C4-2B (cell line): ENCODE data around the gene TCERG1L.

Experiments used
- ZFX ChIP-seq: fragments of 450-650 bp; IDR thresholded peaks from 2 replicates; pipeline ENCODE4 v1.6.1; 2017
- TF ChIP-seq, protein P1 (sequence below): fragments of 450-650 bp; conservative IDR thresholded peaks from 2 replicates; pipeline ENCODE4 v1.5.1; 2017; ENCODE audit warnings: mild to moderate bottlenecking

- TF ChIP-seq, protein P1, sequence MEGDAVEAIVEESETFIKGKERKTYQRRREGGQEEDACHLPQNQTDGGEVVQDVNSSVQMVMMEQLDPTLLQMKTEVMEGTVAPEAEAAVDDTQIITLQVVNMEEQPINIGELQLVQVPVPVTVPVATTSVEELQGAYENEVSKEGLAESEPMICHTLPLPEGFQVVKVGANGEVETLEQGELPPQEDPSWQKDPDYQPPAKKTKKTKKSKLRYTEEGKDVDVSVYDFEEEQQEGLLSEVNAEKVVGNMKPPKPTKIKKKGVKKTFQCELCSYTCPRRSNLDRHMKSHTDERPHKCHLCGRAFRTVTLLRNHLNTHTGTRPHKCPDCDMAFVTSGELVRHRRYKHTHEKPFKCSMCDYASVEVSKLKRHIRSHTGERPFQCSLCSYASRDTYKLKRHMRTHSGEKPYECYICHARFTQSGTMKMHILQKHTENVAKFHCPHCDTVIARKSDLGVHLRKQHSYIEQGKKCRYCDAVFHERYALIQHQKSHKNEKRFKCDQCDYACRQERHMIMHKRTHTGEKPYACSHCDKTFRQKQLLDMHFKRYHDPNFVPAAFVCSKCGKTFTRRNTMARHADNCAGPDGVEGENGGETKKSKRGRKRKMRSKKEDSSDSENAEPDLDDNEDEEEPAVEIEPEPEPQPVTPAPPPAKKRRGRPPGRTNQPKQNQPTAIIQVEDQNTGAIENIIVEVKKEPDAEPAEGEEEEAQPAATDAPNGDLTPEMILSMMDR, result no peak
- TF ChIP-seq ZFX, result no peak
Measured at GRCh38 chr10:131075218-131075770, 236.2 kb downstream of the TCERG1L start.
